HCT116 (cell line): ENCODE results near the gene SEMA3C.

Experiments
- EZH2 ChIP-seq: fragments of 200-600 bp; sonication (generic); IDR thresholded peaks from 2 replicates; pipeline ENCODE4 v1.6.1; 2017; ENCODE audit warnings: antibody characterized with exemption, mixed run types
- EZH2phosphoT487 ChIP-seq: fragments of 200-600 bp; IDR thresholded peaks from 2 replicates; pipeline ENCODE4 v1.6.1; 2018; ENCODE audit warnings: antibody characterized with exemption, borderline replicate concordance
- POLR2A ChIP-seq: IDR thresholded peaks from 2 replicates; pipeline ENCODE4 v1.7.0; 2011; ENCODE audit warnings: borderline replicate concordance; ENCODE audit not compliant: insufficient read depth, insufficient read length; ENCODE audit errors: extremely low read depth
- POLR2AphosphoS5 ChIP-seq: IDR thresholded peaks from 2 replicates; pipeline ENCODE4 v1.6.1; 2011; ENCODE audit warnings: mild to moderate bottlenecking, low read depth, low read length, moderate library complexity
- RAD21 ChIP-seq: IDR thresholded peaks from 2 replicates; pipeline ENCODE4 v1.6.1; 2012; ENCODE audit warnings: low read depth, mild to moderate bottlenecking
- SP1 ChIP-seq: IDR thresholded peaks from 2 replicates; pipeline ENCODE4 v1.6.1; 2012; ENCODE audit warnings: low read depth
- YY1 ChIP-seq: IDR thresholded peaks from 2 replicates; pipeline ENCODE4 v1.6.1; 2011; ENCODE audit warnings: low read length, low read depth, moderate library complexity, mild to moderate bottlenecking; ENCODE audit not compliant: insufficient replicate concordance; ENCODE audit errors: extremely low read depth
- ZNF274 ChIP-seq: fragments of 200-500 bp; sonication (Bioruptor generic); IDR thresholded peaks from 2 replicates; pipeline ENCODE4 v1.6.1; 2014; ENCODE audit warnings: mild to moderate bottlenecking, low read depth, low read length, inconsistent platforms
- TF ChIP-seq, protein P1 (sequence below), 3 experiments: fragments of 200-600 bp in 1 of 3; sonication (generic) in 1 of 3; IDR thresholded peaks in 2 of 3; conservative IDR thresholded peaks in 1 of 3; 2 replicates each; pipeline ENCODE4 v1.5.1; 2012 to 2017; ENCODE audit warnings: low read depth in 2 of 3, low read length in 2 of 3, antibody characterized with exemption in 1 of 3, borderline replicate concordance in 1 of 3, control low read depth in 1 of 3, mild to moderate bottlenecking in 1 of 3, mixed read lengths in 1 of 3, mixed run types in 1 of 3, moderate library complexity in 1 of 3; ENCODE audit not compliant: insufficient read depth in 1 of 3
- TF ChIP-seq, protein P2 (sequence below): IDR thresholded peaks from 2 replicates; pipeline ENCODE4 v1.6.1; 2012
- TF ChIP-seq, protein P3 (sequence below): IDR thresholded peaks from 2 replicates; pipeline ENCODE4 v1.6.1; 2012; ENCODE audit warnings: low read depth

DNA sequence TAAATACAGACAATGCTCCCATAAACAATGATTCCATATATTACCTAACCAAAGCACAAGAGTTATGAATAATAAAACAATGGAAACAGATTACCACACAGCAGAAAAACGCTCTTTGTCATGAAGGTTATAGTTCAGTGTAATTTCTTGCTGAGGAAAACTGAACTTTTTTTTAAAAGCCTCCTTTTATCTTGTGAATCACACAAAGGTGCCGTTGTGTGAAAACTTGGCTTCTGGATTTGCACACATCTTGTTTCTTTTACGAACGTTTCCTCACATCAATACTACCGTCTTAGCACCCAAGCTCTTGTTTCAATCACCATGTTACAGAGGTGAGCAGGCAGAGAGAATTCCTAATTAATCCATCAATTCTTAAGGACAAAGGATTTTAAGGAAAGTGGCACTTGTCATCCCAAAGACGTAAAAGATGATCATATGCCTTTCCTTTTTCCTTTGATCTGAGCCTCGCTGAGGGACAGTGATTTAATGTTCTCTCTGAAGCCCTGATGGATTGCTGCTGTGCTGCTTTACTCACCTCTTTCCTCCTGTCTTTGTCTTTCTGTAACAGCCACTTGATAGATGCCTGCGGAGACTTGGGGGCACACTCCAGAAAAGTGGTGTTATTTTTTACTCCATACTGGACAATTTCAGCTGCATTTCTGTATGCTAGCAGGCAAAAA, 170.3 kb downstream of the SEMA3C start:
- TF ChIP-seq EZH2 (no peak), YY1 (no peak), ZNF274 (no peak), RAD21 (no peak), POLR2AphosphoS5 (no peak), EZH2phosphoT487 (no peak), POLR2A (no peak), SP1 (peak; percentile 42)
- TF ChIP-seq, protein P1, sequence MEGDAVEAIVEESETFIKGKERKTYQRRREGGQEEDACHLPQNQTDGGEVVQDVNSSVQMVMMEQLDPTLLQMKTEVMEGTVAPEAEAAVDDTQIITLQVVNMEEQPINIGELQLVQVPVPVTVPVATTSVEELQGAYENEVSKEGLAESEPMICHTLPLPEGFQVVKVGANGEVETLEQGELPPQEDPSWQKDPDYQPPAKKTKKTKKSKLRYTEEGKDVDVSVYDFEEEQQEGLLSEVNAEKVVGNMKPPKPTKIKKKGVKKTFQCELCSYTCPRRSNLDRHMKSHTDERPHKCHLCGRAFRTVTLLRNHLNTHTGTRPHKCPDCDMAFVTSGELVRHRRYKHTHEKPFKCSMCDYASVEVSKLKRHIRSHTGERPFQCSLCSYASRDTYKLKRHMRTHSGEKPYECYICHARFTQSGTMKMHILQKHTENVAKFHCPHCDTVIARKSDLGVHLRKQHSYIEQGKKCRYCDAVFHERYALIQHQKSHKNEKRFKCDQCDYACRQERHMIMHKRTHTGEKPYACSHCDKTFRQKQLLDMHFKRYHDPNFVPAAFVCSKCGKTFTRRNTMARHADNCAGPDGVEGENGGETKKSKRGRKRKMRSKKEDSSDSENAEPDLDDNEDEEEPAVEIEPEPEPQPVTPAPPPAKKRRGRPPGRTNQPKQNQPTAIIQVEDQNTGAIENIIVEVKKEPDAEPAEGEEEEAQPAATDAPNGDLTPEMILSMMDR (IDR thresholded peaks at IDR 0.05 in 2 of 3, conservative IDR thresholded peaks at IDR 0.05 in 1 of 3; ENCODE audit: borderline replicate concordance in 1 of 3, insufficient read depth in 1 of 3, low read depth in 2 of 3, low read length in 2 of 3), result no peak
- TF ChIP-seq, protein P2, sequence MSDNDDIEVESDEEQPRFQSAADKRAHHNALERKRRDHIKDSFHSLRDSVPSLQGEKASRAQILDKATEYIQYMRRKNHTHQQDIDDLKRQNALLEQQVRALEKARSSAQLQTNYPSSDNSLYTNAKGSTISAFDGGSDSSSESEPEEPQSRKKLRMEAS, result no peak; the same call in 1 of the 2 replicates
- TF ChIP-seq, protein P3, sequence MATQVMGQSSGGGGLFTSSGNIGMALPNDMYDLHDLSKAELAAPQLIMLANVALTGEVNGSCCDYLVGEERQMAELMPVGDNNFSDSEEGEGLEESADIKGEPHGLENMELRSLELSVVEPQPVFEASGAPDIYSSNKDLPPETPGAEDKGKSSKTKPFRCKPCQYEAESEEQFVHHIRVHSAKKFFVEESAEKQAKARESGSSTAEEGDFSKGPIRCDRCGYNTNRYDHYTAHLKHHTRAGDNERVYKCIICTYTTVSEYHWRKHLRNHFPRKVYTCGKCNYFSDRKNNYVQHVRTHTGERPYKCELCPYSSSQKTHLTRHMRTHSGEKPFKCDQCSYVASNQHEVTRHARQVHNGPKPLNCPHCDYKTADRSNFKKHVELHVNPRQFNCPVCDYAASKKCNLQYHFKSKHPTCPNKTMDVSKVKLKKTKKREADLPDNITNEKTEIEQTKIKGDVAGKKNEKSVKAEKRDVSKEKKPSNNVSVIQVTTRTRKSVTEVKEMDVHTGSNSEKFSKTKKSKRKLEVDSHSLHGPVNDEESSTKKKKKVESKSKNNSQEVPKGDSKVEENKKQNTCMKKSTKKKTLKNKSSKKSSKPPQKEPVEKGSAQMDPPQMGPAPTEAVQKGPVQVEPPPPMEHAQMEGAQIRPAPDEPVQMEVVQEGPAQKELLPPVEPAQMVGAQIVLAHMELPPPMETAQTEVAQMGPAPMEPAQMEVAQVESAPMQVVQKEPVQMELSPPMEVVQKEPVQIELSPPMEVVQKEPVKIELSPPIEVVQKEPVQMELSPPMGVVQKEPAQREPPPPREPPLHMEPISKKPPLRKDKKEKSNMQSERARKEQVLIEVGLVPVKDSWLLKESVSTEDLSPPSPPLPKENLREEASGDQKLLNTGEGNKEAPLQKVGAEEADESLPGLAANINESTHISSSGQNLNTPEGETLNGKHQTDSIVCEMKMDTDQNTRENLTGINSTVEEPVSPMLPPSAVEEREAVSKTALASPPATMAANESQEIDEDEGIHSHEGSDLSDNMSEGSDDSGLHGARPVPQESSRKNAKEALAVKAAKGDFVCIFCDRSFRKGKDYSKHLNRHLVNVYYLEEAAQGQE, result no peak
